Stimulated activated naive CD4-positive, alpha-beta T cell (primary cell): ENCODE results near the gene COL4A2.

Experiments
- DNase-seq, 6 experiments: peaks; one replicate each; lab custom pipeline; 2025; lab: John Stamatoyannopoulos, UW

Gene COL4A2

DNA sequence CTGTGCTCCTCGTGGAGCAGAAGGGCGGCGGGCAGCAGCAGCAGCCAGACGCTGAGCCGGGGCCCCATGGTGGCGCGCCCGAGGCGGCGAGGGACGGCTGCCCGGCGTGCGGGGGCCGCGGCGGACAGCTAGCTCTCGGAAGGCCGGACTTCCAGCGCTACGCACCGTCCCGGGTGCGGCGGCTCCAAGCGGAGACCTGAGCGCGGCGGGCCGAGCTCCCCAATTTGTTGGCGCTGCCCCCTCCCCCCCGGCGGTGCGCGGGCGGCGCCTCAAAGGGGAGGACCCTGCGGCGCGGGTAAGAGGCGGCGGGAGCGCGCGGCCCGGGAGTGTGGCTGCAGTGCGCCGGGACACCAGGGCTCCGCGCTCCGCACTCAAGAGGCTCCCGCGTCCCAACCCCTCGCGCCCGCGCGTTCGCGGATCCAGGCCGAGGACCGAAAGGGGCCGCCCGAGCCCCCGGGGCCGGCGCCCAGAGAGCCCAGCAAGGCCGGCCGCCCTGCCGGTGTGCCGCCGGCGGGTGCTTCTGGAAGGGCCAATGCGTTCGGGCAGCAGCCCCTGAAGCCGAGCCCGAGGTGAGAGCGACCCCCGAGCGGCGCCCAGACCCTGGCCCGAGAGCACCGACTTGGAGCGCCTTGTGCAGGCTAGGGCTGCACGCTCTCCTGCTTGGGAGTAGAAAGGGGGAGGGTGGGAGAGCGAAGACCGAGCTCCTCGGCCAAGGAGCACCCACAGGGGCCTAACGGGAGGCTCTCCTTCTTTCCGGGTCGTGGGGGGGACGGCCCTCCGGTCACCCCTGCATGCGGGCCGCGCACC is at the start of gene COL4A2, which contains the start of gene COL4A1:
Gene COL4A2, plus strand, starts transcription at position 325 of the 807 bp plus-strand sequence. CDS start 620 bp downstream, outside the sequence.
Gene COL4A1, minus strand, starts transcription at position 198 of the 807 bp plus-strand sequence. Its CDS starts 130 bp downstream, at position 68.
- DNase-seq, result no peak

DNA sequence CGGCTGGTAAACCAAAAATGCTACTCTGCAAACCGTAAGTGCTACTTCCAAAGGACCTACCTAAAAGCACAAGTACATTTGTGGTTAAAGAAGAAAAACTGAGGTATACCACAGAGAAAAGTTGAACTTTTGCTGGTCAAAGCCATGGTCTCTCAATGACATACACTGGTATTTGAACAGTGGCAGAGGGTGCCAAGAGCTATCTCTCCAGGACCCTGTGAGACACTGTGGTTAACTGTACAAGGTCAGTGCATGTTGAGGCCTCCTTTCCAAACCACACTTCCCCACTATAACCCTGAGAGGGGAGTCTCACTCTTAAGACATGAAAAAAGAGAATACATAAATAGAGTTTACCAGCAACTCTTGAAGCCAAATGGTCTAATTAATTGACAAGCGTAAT is 49.7 kb upstream of the COL4A2 start:
- DNase-seq, result no peak

DNA sequence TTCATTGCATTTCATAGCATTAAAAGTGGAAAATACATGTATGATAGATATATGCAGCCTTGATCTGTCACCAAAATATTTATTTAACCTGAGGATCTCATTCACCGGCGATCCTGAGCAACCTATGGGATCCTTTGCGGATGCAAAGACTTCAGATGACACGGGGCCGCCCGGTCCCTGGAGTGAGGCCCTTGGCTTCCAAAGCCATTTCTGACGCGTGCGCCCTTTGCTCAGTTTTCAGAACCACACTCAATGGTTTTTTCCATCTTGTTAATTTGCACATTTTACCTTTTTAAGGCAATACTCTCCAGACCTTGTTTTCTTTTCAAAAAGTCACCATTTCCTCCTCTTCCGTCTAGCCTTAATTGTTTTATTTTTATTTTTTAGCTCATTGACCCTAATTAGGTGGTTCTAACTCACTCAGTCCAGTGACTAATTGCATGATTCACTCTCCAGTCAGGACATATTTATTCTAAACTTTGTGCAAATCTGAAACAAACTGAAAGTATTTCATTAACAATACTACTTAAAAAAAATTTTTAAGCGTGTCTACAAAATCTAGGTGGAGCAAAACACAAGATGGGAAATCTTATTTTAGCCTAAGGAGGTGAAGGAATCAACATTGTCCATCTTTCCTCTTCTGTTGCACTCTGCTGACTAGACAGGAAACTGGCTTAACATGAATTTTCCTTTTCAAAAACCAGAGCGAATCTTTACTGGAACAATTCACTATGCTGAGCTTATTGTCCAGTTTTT is 48.0 kb upstream of the COL4A2 start:
- no peak for DNase-seq

DNA sequence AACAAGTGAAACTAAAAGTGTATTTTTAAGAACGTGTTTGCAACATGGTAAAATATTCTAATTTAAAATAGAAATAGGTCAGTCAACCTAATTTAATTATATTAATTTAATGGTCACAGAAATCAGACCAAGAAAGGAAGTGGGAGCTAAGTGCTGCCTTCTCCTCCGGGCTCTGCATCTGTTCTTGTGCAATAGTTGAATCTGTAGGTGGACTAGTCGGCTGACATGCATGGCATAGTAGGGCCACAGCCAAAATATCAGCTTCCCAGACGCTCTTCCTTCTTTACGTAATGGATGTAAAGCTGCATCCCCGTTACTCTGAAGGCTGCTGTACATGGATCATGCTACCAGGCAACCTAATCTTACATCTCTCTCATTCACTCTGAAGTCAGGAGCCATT is 47.4 kb upstream of the COL4A2 start:
- no peak for DNase-seq

DNA sequence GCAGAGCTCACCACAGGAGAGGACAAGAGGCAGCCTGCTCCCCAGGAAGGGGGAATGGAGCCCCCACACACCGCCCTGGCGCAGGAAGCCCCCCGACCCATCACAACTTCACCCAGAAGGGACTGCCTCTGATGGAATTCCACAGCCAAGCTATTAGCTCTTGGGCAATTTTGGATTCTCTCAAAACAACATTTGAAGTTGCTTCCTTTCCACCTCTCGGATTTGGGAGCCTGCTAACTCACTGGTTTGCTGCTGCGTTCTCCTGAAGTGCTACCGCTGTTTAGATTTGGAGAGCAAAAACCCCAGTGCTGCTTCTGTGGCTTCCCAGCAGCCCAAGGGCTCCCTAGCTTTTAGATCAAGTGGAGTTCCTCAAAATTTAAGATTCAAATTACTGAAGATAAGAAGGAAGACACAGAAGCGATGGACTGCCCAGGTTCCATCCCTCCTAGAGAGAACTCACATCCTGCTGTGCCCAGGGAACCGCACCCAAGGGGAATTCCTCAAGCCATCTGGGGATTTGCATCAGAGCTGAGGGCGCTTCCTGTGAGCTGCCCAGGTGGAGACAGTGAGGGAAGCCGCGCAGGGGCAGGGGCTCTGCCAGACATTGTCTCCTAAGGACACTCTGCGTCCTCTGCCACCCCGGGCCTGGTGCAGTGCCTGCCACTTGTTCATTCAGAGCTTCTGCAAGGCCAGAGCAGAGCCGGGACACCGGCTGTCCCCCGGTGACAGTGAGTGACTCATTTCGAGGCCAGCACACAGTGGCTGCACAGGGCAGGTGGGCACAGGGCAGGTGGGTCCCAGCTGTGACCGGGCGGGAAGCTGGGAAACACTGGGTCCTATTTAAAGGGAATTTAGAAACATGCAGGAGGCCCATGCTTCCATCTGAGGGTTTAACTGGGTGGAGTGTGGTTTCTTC is 45.7 kb upstream of the COL4A2 start:
- DNase-seq, result no peak

DNA sequence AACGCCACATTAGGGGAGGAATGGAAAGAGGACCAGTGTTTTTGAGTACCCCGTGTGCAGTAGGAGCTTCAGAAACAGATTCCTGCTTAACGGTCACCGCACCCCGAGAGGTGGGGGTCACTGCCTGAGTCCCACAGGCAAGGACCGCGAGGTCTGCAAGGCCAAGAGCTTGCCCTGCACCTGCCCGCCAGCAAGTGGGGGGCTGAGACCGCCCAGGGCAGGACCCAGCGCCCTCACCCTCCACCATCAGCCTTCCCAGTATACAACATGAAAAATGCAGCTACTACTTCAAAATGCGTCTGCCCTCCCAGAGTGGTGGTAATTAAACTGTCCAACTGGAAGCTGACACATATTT is 45.0 kb upstream of the COL4A2 start:
- DNase-seq, result no peak

DNA sequence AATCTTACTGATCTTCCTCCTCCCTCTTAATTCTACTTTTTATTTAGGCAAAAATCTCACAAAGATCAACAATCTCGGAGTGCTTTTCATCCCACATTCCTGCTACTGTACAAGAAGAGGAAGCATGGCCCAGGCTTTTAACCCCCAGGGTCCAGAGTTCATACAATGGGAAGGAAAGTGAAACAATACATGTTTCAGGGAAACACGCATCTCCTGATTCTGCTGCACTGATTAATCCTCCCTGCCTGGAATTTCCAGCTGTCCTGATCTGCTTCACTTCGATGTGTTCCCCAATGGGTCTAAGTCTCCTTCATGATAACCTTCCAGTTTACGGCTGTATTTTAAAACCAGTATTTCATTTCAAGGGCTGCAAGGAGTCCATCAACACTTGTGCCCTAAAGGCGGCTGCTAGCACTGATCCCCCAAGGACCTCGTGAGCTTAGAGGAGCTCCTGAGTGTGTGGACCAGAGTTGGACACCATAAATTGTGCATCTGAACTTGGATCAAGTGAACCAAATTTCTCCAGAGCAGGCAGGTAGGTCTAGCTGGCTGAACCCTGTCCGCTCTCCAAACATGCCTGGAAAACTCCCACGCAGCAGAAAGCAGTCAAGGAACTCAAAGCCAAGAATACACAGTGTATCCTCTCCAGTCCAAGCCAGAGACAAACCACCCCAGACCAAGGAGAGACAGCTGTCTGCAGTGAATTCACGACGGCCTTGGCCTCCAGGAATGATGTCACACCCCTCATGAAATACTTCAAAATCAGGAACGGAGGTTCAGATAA is 44.4 kb upstream of the COL4A2 start:
- no peak for DNase-seq

DNA sequence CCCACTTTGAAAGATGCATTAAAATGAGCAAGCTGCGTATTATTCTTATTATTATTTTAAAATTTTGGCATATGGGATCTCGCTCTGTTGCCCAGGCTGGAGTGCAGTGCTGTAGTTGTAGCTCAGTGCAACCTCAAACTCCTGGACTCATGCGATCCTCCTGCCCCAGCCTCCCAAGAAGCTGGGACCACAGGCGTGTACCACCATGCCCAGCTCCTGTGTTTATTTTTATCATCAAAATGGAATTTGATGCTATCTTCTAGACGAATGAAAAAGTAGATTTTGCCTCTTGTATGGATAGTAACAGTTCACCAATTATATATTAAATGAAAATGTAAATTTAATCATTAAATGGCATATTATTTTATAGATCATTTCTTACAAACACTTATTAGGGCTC is 43.7 kb upstream of the COL4A2 start:
- DNase-seq, result no peak

DNA sequence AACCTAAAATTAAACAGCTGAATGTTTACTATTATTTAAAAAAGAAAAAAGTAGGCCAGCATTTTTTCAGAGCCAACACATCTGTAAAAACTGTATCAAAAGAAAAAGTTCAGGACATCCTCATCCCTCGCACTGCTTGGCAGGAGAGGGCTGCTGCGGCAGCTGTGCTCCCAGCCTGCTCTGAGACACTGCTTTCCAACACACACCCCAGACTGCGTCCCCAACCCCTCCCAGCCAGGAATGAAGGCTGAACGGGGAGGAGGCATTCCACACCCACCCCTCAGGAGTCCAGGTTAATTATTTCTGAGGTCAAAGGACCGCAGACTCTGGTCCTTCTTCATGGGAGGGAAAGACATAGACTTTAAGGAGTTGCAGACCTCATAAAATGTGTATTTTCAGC is 43.2 kb upstream of the COL4A2 start:
- DNase-seq, result no peak

DNA sequence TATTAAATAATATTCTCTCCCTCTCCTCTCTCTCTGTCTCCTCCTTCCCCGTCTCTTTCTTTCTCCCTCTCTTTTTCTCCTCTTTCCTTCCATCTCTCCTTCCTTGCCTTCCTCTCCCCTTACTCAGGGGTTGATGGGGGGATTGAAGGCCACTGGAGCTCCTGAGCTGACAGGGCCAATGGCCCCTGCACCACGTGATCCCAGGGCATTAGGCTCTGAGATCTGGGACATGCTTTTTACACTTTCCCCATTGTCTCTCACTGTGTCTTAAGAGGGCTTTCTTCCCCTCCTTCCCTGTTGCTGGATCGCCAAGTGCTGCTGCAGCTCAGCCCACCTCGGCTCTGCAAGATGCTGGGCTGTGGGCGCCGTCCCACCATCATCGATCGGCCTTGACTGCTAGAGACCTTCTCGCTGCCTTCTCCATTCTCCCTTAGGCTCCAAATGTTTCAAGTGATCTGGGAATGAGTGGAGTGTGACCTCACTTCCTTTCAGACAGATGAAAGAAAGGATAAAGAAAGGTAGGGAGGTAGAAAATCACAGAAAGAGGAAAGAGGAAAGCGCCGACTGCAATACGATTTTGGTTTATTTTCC is 42.3 kb upstream of the COL4A2 start:
- DNase-seq, result no peak

DNA sequence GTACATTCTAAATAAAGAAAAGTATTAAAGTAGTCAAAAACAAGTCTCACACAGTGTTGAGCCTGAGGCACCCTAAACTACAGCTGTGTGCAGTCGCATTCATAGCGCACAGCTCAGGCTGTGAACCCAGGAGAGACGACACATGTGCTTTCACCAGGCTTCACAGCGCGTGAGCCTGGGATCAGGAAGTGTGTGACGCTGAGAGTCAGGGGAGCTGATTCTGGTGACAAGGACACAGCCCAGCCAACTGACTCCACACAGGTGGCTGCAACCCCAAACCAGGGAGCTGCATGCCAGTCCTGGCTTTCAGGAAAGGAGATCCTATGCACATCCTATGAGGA is 41.8 kb upstream of the COL4A2 start:
- no peak for DNase-seq

DNA sequence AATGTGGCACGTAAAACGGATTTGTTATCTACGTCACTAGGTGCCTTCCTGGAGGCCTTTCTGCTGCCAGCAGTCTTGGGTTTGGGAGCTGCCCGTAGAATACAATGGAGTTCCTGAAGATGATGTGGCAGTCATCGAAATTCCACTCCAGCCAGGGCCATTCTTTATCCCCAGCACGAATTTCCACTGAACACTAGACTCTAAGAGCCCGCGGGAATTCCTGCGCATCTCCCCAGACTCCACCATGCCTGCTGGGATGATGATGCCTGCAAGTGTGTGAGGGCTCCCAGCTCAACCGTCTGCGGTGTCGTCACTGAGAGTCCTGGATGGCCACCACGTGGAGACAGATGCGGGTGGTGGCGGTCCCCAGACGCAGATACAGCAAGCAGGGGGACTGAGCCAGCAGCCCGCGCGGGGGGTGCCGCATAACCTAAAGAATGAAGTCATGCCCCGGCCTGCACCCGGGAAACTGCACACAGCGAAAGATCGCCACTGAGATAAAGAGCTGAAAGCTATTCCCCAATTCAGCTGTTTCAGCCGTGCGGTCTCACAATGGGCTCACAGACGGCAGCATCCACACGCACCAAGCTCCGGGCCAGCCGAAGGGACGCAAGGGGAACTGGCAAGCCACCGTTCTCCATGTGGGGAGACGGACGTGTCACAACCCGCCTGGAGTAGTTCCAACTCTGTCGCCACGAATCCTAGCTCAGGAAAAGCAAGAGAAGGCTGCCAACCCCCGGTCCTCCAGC is 41.2 kb upstream of the COL4A2 start:
- DNase-seq, result no peak

DNA sequence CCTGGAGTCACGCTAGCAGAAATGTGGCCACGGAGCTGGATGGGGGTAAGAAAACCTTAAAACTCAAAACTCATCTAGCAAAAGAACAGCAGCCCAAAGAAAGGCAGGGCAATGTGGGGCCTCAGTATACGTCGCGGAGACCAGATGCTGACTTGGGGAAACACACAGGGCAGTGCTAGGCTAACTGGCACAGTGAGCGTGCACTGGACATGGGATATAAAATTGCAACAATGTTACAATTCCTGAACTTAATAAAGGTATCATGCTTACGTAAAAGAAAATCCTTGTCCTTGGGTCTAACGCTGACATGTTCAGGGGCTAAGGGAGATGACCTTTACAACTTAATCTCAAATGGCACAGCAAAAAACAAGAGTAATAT is 40.7 kb upstream of the COL4A2 start:
- no peak for DNase-seq

DNA sequence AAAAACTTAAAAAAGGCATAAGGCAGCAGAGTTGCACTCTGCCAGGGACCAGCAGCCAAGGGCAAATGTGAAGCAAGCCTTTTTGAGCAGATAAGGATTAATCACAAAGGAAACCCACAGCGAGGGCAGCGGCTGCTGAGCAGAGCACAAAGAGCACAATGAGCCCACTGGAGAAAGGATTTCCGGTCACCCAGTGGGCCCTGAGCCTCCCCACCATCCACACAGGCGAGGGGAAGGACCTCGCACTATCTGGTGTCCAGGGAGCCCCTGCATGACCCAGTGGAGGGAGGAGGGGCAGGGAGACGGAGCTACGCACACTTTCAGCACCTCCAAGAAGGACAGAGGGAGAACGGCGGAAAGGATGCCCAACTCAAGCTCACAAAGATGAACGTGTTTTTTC is 40.1 kb upstream of the COL4A2 start:
- no peak for DNase-seq

DNA sequence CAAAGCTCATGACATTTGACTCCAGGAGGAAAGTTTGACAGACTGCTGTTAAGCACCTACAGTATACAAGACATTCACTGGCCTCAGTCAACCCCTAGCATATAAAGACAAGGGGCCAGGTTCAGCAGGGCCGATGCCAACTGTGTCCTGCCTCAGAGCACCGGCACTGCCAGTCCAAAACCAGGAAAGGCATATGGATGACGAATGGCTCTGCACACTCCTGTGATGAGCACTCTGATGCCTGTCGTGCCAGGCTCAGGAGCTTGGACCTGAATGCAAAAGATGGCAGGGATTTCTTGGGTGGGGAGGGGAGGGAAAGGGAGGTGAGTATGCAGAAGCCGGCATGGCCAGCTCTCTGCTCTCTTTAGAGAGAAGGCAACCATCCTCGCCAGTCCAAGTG is 39.0 kb upstream of the COL4A2 start:
- no peak for DNase-seq

DNA sequence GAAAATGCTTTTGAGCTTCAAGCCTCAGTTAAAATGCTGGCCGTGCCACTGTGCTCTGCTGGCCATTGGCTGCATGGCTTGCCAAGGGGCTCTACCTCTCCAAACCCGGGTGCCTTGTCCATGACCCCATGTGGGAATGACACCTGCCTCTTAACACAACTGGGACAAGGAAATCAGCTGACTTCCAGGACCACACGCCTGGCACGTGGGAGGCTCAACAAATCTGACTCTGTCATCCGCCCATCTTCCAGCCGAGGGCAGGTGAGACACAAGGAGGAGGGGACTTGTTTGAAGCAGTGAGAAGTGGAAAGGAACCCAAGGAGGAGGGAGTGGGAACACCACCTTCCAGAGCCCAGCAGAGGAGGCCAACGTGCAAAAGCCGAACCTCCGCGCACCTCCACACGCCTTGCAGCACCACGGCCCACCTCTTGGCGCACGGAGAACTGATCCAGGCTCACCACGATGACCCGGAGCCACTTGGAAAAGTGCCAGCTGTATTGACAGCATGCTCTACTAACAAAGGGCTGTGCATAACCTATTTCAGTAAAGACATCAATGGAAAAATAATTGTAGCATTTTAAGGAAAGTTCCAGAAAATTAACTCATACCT is 38.4 kb upstream of the COL4A2 start:
- DNase-seq, result no peak

DNA sequence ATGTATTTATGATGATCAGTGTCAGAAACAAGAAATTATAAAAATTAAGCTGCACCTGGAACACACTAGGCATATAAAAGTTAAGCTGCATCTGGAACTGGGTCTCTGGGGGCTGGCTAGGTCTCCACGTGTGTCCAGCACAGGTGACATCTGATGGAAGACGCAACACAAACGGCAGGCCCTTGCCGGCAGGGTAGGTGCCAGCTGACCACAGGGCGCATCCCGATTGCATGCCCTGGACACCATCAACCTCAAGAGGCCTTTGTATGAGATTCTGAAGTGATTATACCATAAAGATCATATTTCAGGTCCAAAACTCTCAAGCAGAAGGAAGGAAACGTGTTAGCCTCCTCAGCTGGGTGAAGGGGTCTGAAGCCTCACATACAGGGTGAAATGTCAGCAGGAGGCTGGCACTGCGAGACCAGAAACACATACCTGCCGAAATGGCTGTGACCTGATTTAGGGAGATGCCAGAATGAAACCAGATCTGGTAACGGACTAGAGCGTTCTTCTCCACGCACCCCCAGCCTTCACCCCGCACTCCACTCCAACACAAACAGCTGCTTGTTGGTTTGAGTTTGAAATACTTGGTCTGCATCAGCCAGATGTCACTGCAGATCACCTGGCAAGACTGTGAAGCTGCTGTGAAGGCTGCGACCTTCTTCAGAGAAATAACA is 37.4 kb upstream of the COL4A2 start:
- DNase-seq, result no peak

DNA sequence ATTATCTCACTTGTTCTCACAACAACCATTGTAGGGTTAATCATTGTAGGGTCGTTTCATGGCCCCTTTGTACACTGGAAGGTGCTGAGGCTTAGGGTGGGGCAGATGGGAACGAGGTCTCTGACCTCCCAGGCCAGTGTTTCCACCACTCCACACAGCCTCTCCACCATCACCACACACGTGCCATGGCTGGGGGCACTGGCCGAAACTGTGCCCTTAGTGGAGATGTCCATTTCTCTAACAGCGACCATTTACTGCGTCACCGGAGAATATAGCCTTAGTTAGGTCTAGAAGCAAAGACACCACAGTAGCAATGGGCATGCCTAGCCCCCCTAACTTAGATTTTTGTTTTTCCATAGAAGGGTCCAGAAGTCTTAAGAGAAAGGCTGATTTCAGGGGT is 36.6 kb upstream of the COL4A2 start:
- no peak for DNase-seq

DNA sequence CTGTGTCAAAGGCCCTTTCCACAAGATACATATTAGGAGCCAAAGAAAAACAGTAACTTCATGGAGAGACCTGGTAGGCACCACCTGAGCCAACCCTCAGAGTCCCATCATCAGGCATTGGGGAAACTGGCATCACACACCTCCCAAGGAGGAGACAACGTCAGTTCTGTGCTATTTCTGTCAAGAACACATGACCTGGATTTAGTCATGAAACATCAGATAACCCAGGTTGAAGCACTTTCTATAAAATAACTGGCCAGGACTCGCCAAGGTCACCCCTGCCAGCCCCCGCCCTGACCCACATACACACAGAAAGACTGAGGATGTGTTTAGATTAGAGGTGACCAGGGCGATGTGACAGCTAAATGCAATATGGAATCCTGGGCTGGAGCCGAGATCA is 35.8 kb upstream of the COL4A2 start:
- DNase-seq, result no peak

DNA sequence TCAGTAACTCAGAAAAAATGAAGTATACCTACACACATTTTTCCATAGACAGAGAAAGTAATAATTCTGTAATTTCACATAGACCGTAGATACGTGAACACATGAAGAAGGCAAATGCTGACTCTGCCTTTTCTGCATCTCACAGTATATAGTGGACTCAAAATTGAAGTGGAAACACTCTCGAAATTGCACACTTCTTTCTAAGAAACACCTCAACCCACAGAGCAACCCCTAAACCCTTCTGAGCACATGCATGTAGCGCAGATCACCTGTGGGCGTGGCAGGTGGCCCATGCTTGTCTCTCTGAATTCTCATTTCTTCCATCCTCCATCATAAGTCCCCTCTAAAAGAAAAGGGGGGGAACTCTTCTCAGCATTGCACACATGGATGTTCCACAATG is 34.9 kb upstream of the COL4A2 start:
- no peak for DNase-seq
